SHP77 treated with DMSO at 0.1 percent for 48 hours (cell line): Measurements from ENCODE around the gene PIK3CA.

Source experiments
- DNase-seq: peaks from one replicate; lab custom pipeline; 2025; lab: John Stamatoyannopoulos, UW

The PIK3CA gene

GRCh38 chr3:179158336-179159039 lies 10.3 kb downstream of the PIK3CA start:
- no peak for DNase-seq

- DNase-seq: no peak
These were observed 15.3 kb downstream of the PIK3CA start for GRCh38 chr3:179163503-179163902.

- DNase-seq: no peak
These were observed 16.7 kb downstream of the PIK3CA start for GRCh38 chr3:179164857-179165256.

GRCh38 chr3:179166561-179167201 lies 18.5 kb downstream of the PIK3CA start:
- no peak for DNase-seq

GRCh38 chr3:179168918-179169317 lies 20.8 kb downstream of the PIK3CA start:
- DNase-seq: no peak

- DNase-seq: no peak
These were observed 24.4 kb downstream of the PIK3CA start for GRCh38 chr3:179172546-179172945.

- no peak for DNase-seq
These were observed 26.2 kb downstream of the PIK3CA start for GRCh38 chr3:179174316-179174715.

GRCh38 chr3:179174898-179175297 lies 26.7 kb downstream of the PIK3CA start:
- no peak for DNase-seq

GRCh38 chr3:179175358-179175757 lies 27.2 kb downstream of the PIK3CA start:
- DNase-seq: no peak

- DNase-seq: no peak
These were observed 29.5 kb downstream of the PIK3CA start for GRCh38 chr3:179177611-179178010.

- no peak for DNase-seq
These were observed 31.1 kb downstream of the PIK3CA start for GRCh38 chr3:179179256-179179655.

GRCh38 chr3:179179979-179180759 lies 32.0 kb downstream of the PIK3CA start:
- no peak for DNase-seq

GRCh38 chr3:179181021-179181472 lies 32.9 kb downstream of the PIK3CA start:
- no peak for DNase-seq

GRCh38 chr3:179181993-179182551 lies 33.9 kb downstream of the PIK3CA start:
- no peak for DNase-seq

GRCh38 chr3:179182902-179183301 lies 34.7 kb downstream of the PIK3CA start:
- DNase-seq: no peak

GRCh38 chr3:179184826-179185225 lies 36.7 kb downstream of the PIK3CA start:
- DNase-seq: no peak

- DNase-seq: no peak
These were observed 38.3 kb downstream of the PIK3CA start for GRCh38 chr3:179186426-179186825.

- no peak for DNase-seq
These were observed 41.6 kb downstream of the PIK3CA start for GRCh38 chr3:179189759-179190158.

GRCh38 chr3:179190581-179190980 lies 42.4 kb downstream of the PIK3CA start:
- DNase-seq: no peak

- DNase-seq: no peak
These were observed 44.4 kb downstream of the PIK3CA start for GRCh38 chr3:179192542-179192941.

GRCh38 chr3:179194931-179195330 lies 46.8 kb downstream of the PIK3CA start:
- no peak for DNase-seq

GRCh38 chr3:179196098-179196497 lies 47.9 kb downstream of the PIK3CA start:
- no peak for DNase-seq

GRCh38 chr3:179196700-179197099 lies 48.5 kb downstream of the PIK3CA start:
- no peak for DNase-seq
